Measurements from ENCODE around the gene FBXL7.
A peak's percentile ranks its signal among the peaks of the same experiment; 100 is the strongest.

Gene FBXL7

GRCh38 chr5:15499528-15500324, at the start of gene FBXL7:
TSS of gene FBXL7 (plus strand) at chr5:15500180.
- no peak for FAIRE-seq
- no peak for DNase-seq (ENCODE audit: insufficient read length, low spot score)
- TF ChIP-seq CTCF (IDR thresholded peaks at IDR 0.05; ENCODE audit: insufficient read depth, missing control alignments), result no peak

GRCh38 chr5:15450473-15450872, 49.5 kb upstream of the FBXL7 start:
- FAIRE-seq, result no peak
- no peak for DNase-seq (ENCODE audit: insufficient read length, low spot score)
- TF ChIP-seq CTCF (IDR thresholded peaks at IDR 0.05; ENCODE audit: insufficient read depth, missing control alignments), result no peak

DNA sequence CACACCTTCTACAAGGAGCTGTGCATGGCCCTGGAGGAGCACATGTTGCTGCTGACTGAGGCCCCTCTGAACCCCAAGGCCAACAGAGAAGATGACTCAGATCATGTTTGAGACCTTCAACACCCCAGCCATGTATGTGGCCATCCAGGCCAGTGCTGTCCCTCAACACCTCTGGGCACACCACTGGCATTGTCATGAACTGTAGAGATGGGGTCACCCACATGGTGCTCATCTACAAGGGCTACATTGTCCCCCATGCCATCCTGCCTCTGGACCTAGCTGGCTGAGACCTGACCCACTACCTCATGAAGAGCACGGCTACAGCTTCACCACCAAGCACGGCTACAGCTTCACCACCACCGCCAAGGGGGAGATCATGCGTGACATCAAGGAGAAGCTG, 49.0 kb upstream of the FBXL7 start:
- no peak for DNase-seq (ENCODE audit: insufficient read length, low spot score)
- FAIRE-seq, result no peak
- no peak for TF ChIP-seq CTCF (IDR thresholded peaks at IDR 0.05; ENCODE audit: insufficient read depth, missing control alignments)

GRCh38 chr5:15452030-15452429, 48.0 kb upstream of the FBXL7 start:
- no peak for TF ChIP-seq CTCF (IDR thresholded peaks at IDR 0.05; ENCODE audit: insufficient read depth, missing control alignments)
- no peak for FAIRE-seq
- no peak for DNase-seq (ENCODE audit: insufficient read length, low spot score)

DNA sequence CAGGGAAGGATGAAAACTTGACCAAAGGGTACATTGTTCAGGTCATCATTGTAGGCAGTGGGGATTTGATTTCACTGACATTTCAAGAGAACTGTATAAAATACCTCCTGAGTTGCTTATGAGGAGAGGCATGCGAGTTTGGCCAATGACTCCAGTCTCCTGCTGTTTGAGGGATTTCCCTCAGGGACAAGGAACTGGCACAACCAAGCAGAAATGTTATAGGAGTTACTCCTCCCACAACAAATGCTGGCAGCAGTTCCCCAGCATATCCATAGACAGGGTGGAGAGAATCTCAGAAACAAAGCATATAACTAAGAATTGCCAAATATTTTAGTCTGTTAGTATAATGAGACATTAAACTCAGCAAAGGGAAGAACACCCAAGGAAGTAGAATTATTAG, 47.2 kb upstream of the FBXL7 start:
- no peak for FAIRE-seq
- TF ChIP-seq CTCF (IDR thresholded peaks at IDR 0.05; ENCODE audit: insufficient read depth, missing control alignments), result no peak
- no peak for DNase-seq (ENCODE audit: insufficient read length, low spot score)

DNA sequence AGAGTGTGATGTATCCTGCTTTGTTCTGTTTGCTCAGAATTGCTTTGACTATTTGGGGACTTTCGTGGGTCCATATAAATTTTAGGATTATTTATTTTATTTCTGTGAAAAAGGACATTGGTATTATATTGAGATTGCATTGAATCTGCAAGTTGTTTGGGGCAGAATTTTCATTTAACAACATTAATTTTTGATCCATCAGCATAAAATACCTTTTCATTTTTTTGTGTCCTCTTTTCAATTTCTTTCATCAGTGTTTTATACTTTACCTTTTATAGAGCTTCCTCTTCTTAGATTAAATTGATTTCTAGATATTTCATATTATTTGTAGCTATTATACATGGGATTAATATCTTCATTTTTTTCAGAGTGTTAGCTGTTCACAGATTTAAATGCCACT, 40.8 kb upstream of the FBXL7 start:
- no peak for TF ChIP-seq CTCF (IDR thresholded peaks at IDR 0.05; ENCODE audit: insufficient read depth, missing control alignments)
- DNase-seq (ENCODE audit: insufficient read length, low spot score) (no peak), FAIRE-seq (no peak)

DNA sequence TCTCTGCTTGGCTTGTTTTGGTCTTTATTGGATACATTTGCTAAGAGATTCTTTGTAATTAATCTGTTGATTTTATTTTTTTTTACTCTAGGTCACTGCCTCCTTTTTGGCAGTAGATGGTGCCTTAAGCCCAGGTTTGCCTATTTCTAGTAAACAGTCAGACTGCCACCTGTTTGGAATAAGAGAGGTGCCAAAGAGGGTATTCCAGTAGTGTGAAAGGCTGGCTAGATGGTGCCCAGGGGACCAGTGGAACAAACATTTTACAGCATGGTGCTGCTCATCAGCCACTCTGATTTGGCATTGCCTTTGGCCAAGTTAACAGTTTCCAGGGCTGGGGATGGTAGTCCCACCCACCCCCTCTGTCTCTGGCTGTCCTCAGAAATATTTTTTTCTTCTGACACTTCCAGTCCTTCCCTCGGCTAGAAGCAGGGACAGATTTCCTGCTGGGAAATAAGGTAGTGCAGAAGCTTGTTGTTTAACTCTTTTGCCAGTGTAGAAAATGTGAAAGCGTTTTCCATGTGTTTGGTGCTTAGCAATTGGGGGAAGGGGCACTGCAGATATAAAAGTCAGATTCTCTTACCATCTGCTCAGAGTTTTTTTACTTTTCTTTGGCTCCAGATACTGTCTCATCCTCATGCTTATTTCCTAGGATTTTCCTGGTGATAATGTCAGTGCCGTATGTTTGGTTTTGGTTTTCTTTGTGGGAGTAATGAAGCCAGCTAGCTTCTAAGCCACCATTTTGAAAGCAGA, 36.6 kb upstream of the FBXL7 start:
- TF ChIP-seq CTCF (IDR thresholded peaks at IDR 0.05; ENCODE audit: insufficient read depth, missing control alignments), result peak; percentile 38
- DNase-seq (ENCODE audit: insufficient read length, low spot score) (no peak), FAIRE-seq (no peak)
